IMR-90 (cell line): ENCODE data around the gene NFKBIE. TPM values are rescaled to one million over a fixed set of nuclear protein-coding genes. Genes with fewer than 3 reads are reported as not detected.

Experiments
- ATAC-seq: fragments of 200-7000 bp; cut with Tn5 transposase; 2 replicates; pipeline ENCODE4 v1.9.1; 2020; ENCODE audit warnings: low read depth, mild to moderate bottlenecking, moderate library complexity
- BruUV-seq: library from RNA; stranded (reverse); fragments of 400-500 nt; replicated peaks from 2 replicates; lab custom pipeline; 2021; lab: Mats Ljungman, UMichigan
- CTCF ChIA-PET: fragments of 300-600 bp; formaldehyde crosslinking; extraction: SDS; loops from one replicate; lab custom pipeline; 2021; ENCODE audit warnings: antibody characterized with exemption; lab: Yijun Ruan, JAX
- POLR2A ChIA-PET: fragments of 300-600 bp; sonication (Branson Sonifier 250); formaldehyde crosslinking; loops from one replicate; lab custom pipeline; 2022; ENCODE audit warnings: antibody characterized with exemption; ENCODE audit not compliant: unreplicated experiment; lab: Charles Lee
- DNase-seq: peaks from one replicate; pipeline ENCODE4 v3.0.0; 2013
- H2AFZ ChIP-seq: replicated peaks from 2 replicates; pipeline ENCODE3; 2013; ENCODE audit warnings: low read length, mild to moderate bottlenecking; ENCODE audit not compliant: poor library complexity
- H2AK5ac ChIP-seq: 2 replicates; pipeline ENCODE4 v1.6.1; 2013; ENCODE audit warnings: low read depth, low read length, inconsistent platforms
- H2AK9ac ChIP-seq: replicated peaks from 2 replicates; pipeline ENCODE3; 2013; ENCODE audit warnings: mild to moderate bottlenecking, low read depth, low read length, moderate library complexity; ENCODE audit not compliant: poor library complexity
- H2BK120ac ChIP-seq: 2 replicates; pipeline ENCODE4 v1.6.1; 2013; ENCODE audit warnings: low read depth, low read length, inconsistent platforms
- H2BK15ac ChIP-seq: 3 replicates; pipeline ENCODE4 v1.6.1; 2013; ENCODE audit warnings: low read depth, low read length, inconsistent platforms
- H2BK20ac ChIP-seq: 2 replicates; pipeline ENCODE4 v1.6.1; 2013; ENCODE audit warnings: low read depth, mild to moderate bottlenecking, inconsistent platforms, low read length, moderate library complexity
- H2BK5ac ChIP-seq: 2 replicates; pipeline ENCODE4 v1.6.1; 2013; ENCODE audit warnings: mild to moderate bottlenecking, low read depth, low read length, inconsistent platforms; ENCODE audit not compliant: poor library complexity, severe bottlenecking
- H3K14ac ChIP-seq: replicated peaks from 2 replicates; pipeline ENCODE4 v1.6.1; 2013; ENCODE audit warnings: low read depth, low read length, inconsistent platforms
- H3K18ac ChIP-seq: 2 replicates; pipeline ENCODE4 v1.6.1; 2013; ENCODE audit warnings: low read depth, low read length, control low read depth
- H3K23ac ChIP-seq: 2 replicates; pipeline ENCODE4 v1.6.1; 2013; ENCODE audit warnings: low read depth, low read length, inconsistent platforms
- H3K27ac ChIP-seq: 2 replicates; pipeline ENCODE4 v1.5.1; 2013; ENCODE audit warnings: mild to moderate bottlenecking, control low read depth, low read length; ENCODE audit not compliant: insufficient read depth
- H3K27me3 ChIP-seq: 2 replicates; pipeline ENCODE4 v1.6.1; 2013; ENCODE audit warnings: low read length; ENCODE audit not compliant: control insufficient read depth, insufficient read depth
- H3K36me3 ChIP-seq: 2 replicates; pipeline ENCODE4 v1.6.1; 2013; ENCODE audit warnings: low read length, mixed read lengths; ENCODE audit not compliant: control insufficient read depth, insufficient read depth
- H3K4ac ChIP-seq: 2 replicates; pipeline ENCODE4 v1.6.1; 2013; ENCODE audit warnings: low read depth, low read length, inconsistent platforms
- H3K4me1 ChIP-seq: 2 replicates; pipeline ENCODE4 v1.6.1; 2013; ENCODE audit warnings: low read length, mixed read lengths; ENCODE audit not compliant: control insufficient read depth, insufficient read depth
- H3K4me2 ChIP-seq: 2 replicates; pipeline ENCODE4 v1.6.1; 2013; ENCODE audit warnings: low read depth, mild to moderate bottlenecking, control low read depth, low read length, moderate library complexity
- H3K4me3 ChIP-seq: 2 replicates; pipeline ENCODE4 v1.5.1; 2013; ENCODE audit warnings: low read depth, mild to moderate bottlenecking, control low read depth, low read length, moderate library complexity; ENCODE audit not compliant: insufficient read depth
- H3K56ac ChIP-seq: 2 replicates; pipeline ENCODE4 v1.6.1; 2013; ENCODE audit warnings: low read length, inconsistent platforms; ENCODE audit not compliant: insufficient read depth; ENCODE audit errors: extremely low read depth
- H3K79me1 ChIP-seq, 2 experiments: 2 replicates each; pipeline ENCODE4 v1.6.1; 2013; ENCODE audit warnings: low read length in 2 of 2, inconsistent platforms in 1 of 2, low read depth in 1 of 2
- H3K9ac ChIP-seq: 2 replicates; pipeline ENCODE4 v1.6.1; 2013; ENCODE audit warnings: low read depth, low read length, control low read depth
- H3K9me1 ChIP-seq: 2 replicates; pipeline ENCODE4 v1.6.1; 2013; ENCODE audit warnings: low read length, inconsistent platforms; ENCODE audit not compliant: insufficient read depth
- H3K9me3 ChIP-seq: 2 replicates; pipeline ENCODE4 v1.6.1; 2013; ENCODE audit warnings: low read length; ENCODE audit not compliant: control insufficient read depth, insufficient read depth
- H4K20me1 ChIP-seq: 2 replicates; pipeline ENCODE4 v1.6.1; 2013; ENCODE audit warnings: low read length, inconsistent platforms; ENCODE audit not compliant: insufficient read depth
- H4K5ac ChIP-seq: 2 replicates; pipeline ENCODE4 v1.6.1; 2013; ENCODE audit warnings: mild to moderate bottlenecking, low read depth, low read length, control low read depth
- H4K8ac ChIP-seq, 2 experiments: 2 replicates each; pipeline ENCODE4 v1.6.1; 2013; ENCODE audit warnings: low read depth in 2 of 2, low read length in 2 of 2, control low read depth in 1 of 2, inconsistent platforms in 1 of 2
- H4K91ac ChIP-seq: 2 replicates; pipeline ENCODE4 v1.6.1; 2013; ENCODE audit warnings: low read depth, low read length, inconsistent platforms; ENCODE audit not compliant: insufficient read depth
- BHLHE40 ChIP-seq: fragments of 150-350 bp; IDR thresholded peaks from 2 replicates; pipeline ENCODE4 v1.6.1; 2016; ENCODE audit warnings: mild to moderate bottlenecking, low read depth, low read length
- CEBPB ChIP-seq: IDR thresholded peaks from 2 replicates; pipeline ENCODE4 v1.6.1; 2012; ENCODE audit warnings: low read depth, low read length, improper control_type of control experiment
- CTCF ChIP-seq: conservative IDR thresholded peaks from 2 replicates; pipeline ENCODE4 v1.5.1; 2012; ENCODE audit warnings: mild to moderate bottlenecking, low read depth, low read length, improper control_type of control experiment
- MAFK ChIP-seq: IDR thresholded peaks from 2 replicates; pipeline ENCODE4 v1.6.1; 2012; ENCODE audit warnings: low read depth, low read length, improper control_type of control experiment
- POLR2A ChIP-seq: IDR thresholded peaks from 2 replicates; pipeline ENCODE4 v1.6.1; 2012; ENCODE audit warnings: mild to moderate bottlenecking, low read depth, low read length
- RAD21 ChIP-seq: IDR thresholded peaks from 2 replicates; pipeline ENCODE4 v1.6.1; 2012; ENCODE audit warnings: low read length, improper control_type of control experiment
- RFX5 ChIP-seq: IDR thresholded peaks from 2 replicates; pipeline ENCODE4 v1.8.0; 2012; ENCODE audit warnings: low read depth, mild to moderate bottlenecking, low read length, moderate library complexity
- SMC3 ChIP-seq: fragments of 150-350 bp; IDR thresholded peaks from 2 replicates; pipeline ENCODE4 v1.6.1; 2016; ENCODE audit warnings: low read depth, mild to moderate bottlenecking, antibody characterized with exemption, low read length, moderate library complexity
- WGBS, 2 experiments: methylation state at CpG; one replicate each; pipeline versions ENCODE4 v1.1.5 to v1.1.7; 2013; ENCODE audit warnings: missing lambda C conversion rate in 2 of 2; ENCODE audit not compliant: insufficient read length in 1 of 2; ENCODE audit errors: extremely low coverage in 2 of 2; 5-methylcytosine and 5-hydroxymethylcytosine counted together
- dilution Hi-C: fragments of 300-500 bp; cut with HindIII; formaldehyde crosslinking; loops from one replicate; pipeline ENCODE4 v1.14.3; 2018; ENCODE audit warnings: low sequenced_read_pairs; ENCODE audit not compliant: unreplicated experiment
- in situ Hi-C: fragments of 300-500 bp; cut with MboI; formaldehyde crosslinking; loops from 3 replicates; pipeline ENCODE4 v1.14.3; 2019; ENCODE audit warnings: low sequenced_read_pairs, inconsistent platforms, mixed read lengths
- intact Hi-C: fragments of 100-400 bp; cut with micrococcal nuclease; formaldehyde crosslinking; loops from 2 replicates; pipeline ENCODE4 v1.10.0; 2022
- polyA plus RNA-seq, 3 experiments: library from polyadenylated mRNA; depleted of rRNA; stranded (reverse); fragments of >200 nt; gene quantifications; 2 replicates each; pipeline ENCODE4 v1.2.3, GENCODE V29; 2012; ENCODE audit warnings: low replicate concordance in 1 of 3
- total RNA-seq: library from RNA; depleted of rRNA; stranded (reverse); fragments of >200 nt; gene quantifications from 2 replicates; pipeline ENCODE4 v1.2.3, GENCODE V29; 2012

NFKBIE gene
- total and polyA plus RNA-seq, 2 of the 4 experiments (the other 2 are of a cell fraction), result 7.9 to 13.0 TPM

GRCh38 chr6:44219815-44220784 is 45.3 kb downstream of the NFKBIE start:
- DNase-seq (no peak), ATAC-seq (no peak)
- Histone ChIP-seq H3K4me2 (no peak overlapping the region), H3K23ac (no peak overlapping the region), H3K4me1 (peaks cover 16% of the 10 kb centered on the region), H4K5ac (no peak overlapping the region), H2AFZ (no peak overlapping the region), H3K36me3 (no peaks in the 10 kb centered on the region), H3K27me3 (peaks cover 7% of the 10 kb centered on the region; the same call in 1 of the 2 replicates), H4K91ac (no peak overlapping the region), H2BK120ac (no peak overlapping the region), H2AK9ac (no peak overlapping the region), H3K18ac (no peak overlapping the region), H3K4ac (no peak overlapping the region), H3K9ac (no peak overlapping the region), H3K27ac (no peak overlapping the region), H3K56ac (no peak overlapping the region), H4K20me1 (no peaks in the 10 kb centered on the region), H3K4me3 (no peak overlapping the region), H2BK20ac (no peak overlapping the region), H2BK15ac (no peak overlapping the region), H3K9me1 (peaks cover 4% of the 10 kb centered on the region; the same call in 1 of the 2 replicates), H3K9me3 (no peaks in the 10 kb centered on the region), H2BK5ac (no peak overlapping the region), H4K8ac (no peak overlapping the region), H2AK5ac (no peak overlapping the region; the same call in 1 of the 2 replicates), H3K14ac (no peak overlapping the region), H3K79me1 (peaks cover 0 to 8% of the 10 kb centered on the region in 2 experiments; a peak in 1 of 4 replicates)
- in situ Hi-C loops, result no loop called here
- no TSS peak for BruUV-seq
- TF ChIP-seq RFX5, result no peak
- TF ChIP-seq BHLHE40, result no peak
- no peak for TF ChIP-seq CTCF
- no peak for TF ChIP-seq POLR2A
- TF ChIP-seq CEBPB, result no peak
- no peak for TF ChIP-seq SMC3
- TF ChIP-seq MAFK, result no peak
- no peak for TF ChIP-seq RAD21
- dilution Hi-C loops, result no loop called here
- intact Hi-C loops, result no loop called here
- CTCF ChIA-PET, result no interaction called here
- WGBS, 2 experiments, result 81% methylated on average over 7 of the region's 28 CpGs; no CpG with 5 or more reads in 1 of the 2 experiments
- POLR2A ChIA-PET, result interaction anchor here (0.5 kb wide), 1 partner anchor 30 kb away, joined by 8 read pairs; no protein-coding TSS in a partner anchor
